K562 (cell line): ENCODE data around the gene VASH1. TPM values are rescaled to one million over a fixed set of nuclear protein-coding genes. Genes with fewer than 3 reads are reported as not detected.

Experiments used
- ATAC-seq: fragments of 200-7000 bp; cut with Tn5 transposase; 3 replicates; pipeline ENCODE4 v1.9.1; 2020; ENCODE audit warnings: moderate library complexity
- BruUV-seq: library from RNA; stranded (reverse); fragments of 400-500 nt; replicated peaks from 2 replicates; lab custom pipeline; 2021; lab: Mats Ljungman, UMichigan
- CTCF ChIA-PET: fragments of 300-600 bp; formaldehyde crosslinking; extraction: SDS; loops from one replicate; lab custom pipeline; 2021; ENCODE audit warnings: low intra/inter-chr PET ratio; lab: Yijun Ruan, JAX
- POLR2A ChIA-PET: fragments of 300-600, 350-650 bp; sonication (Branson Sonifier 250); formaldehyde crosslinking; extraction: SDS; loops from one replicate; lab custom pipeline; 2021; ENCODE audit warnings: antibody characterized with exemption, inconsistent platforms; lab: Yijun Ruan, JAX
- DNase-seq, 4 experiments: peaks; one replicate each; pipeline versions ENCODE4 v3.0.0 to v3.0.0-alpha.2; 2011 to 2018; ENCODE audit warnings: low spot score in 3 of 4, mixed read lengths in 3 of 4; ENCODE audit errors: extremely low read depth in 1 of 4
- FAIRE-seq: peaks from 2 replicates; lab custom pipeline; 2011; peaks lifted over from hg19 to GRCh38; lab: Jason Lieb, UNC
- H2AFZ ChIP-seq: 2 replicates; pipeline ENCODE4 v1.6.0; 2011; ENCODE audit warnings: low read depth, low read length, control low read depth, inconsistent platforms
- H3K27ac ChIP-seq: fragments of 200-600 bp; 3 replicates; pipeline ENCODE4 v1.8.0; 2011; ENCODE audit warnings: low read depth, mild to moderate bottlenecking, control low read depth, inconsistent platforms, low read length, moderate library complexity, mixed read lengths; ENCODE audit errors: extremely low read depth
- H3K27me3 ChIP-seq, 2 experiments: fragments of 300-600 bp in 1 of 2; 2 replicates in 1 of 2; 3 replicates in 1 of 2; pipeline versions ENCODE4 v1.6.0 to v1.8.0; 2011; ENCODE audit warnings: inconsistent platforms in 2 of 2, low read length in 2 of 2, mild to moderate bottlenecking in 1 of 2, mixed read lengths in 1 of 2, moderate library complexity in 1 of 2; ENCODE audit not compliant: control insufficient read depth in 2 of 2, insufficient read depth in 2 of 2
- H3K36me3 ChIP-seq: fragments of 300-600 bp; 3 replicates; pipeline ENCODE4 v1.8.0; 2011; ENCODE audit warnings: mild to moderate bottlenecking, low read length, inconsistent platforms; ENCODE audit not compliant: control insufficient read depth, insufficient read depth
- H3K4me1 ChIP-seq, 2 experiments: fragments of 200-600 bp in 1 of 2; replicated peaks in 1 of 2; 2 replicates in 1 of 2; 3 replicates in 1 of 2; pipeline versions ENCODE4 v1.5.1 to v1.8.0; 2011; ENCODE audit warnings: inconsistent platforms in 2 of 2, low read length in 2 of 2, mild to moderate bottlenecking in 1 of 2, mixed read lengths in 1 of 2, moderate library complexity in 1 of 2; ENCODE audit not compliant: control insufficient read depth in 2 of 2, insufficient read depth in 2 of 2
- H3K4me2 ChIP-seq: 2 replicates; pipeline ENCODE4 v1.6.1; 2011; ENCODE audit warnings: low read length, control low read depth, inconsistent platforms, mixed read lengths; ENCODE audit not compliant: insufficient read depth
- H3K4me3 ChIP-seq: fragments of 200-600 bp; sonication (generic), shearing (Covaris generic); 2 replicates; pipeline ENCODE4 v1.5.1; 2016; ENCODE audit warnings: control low read depth, inconsistent platforms
- H3K79me2 ChIP-seq: fragments of 200-600 bp; 3 replicates; pipeline ENCODE4 v1.8.0; 2011; ENCODE audit warnings: low read length, inconsistent platforms; ENCODE audit not compliant: control insufficient read depth, insufficient read depth
- H3K9ac ChIP-seq, 2 experiments: 2 replicates each; pipeline versions ENCODE4 v1.6.0 to v1.6.1; 2011; ENCODE audit warnings: low read depth in 2 of 2, low read length in 2 of 2, control low read depth in 1 of 2, inconsistent platforms in 1 of 2, mild to moderate bottlenecking in 1 of 2, mixed read lengths in 1 of 2; ENCODE audit not compliant: insufficient read depth in 1 of 2
- H3K9me1 ChIP-seq: one replicate; pipeline ENCODE4 v1.6.0; 2011; ENCODE audit warnings: inconsistent platforms, mild to moderate bottlenecking, low read length, moderate library complexity; ENCODE audit not compliant: control insufficient read depth, insufficient read depth
- H3K9me3 ChIP-seq: replicated peaks from 2 replicates; pipeline ENCODE4 v1.5.1; 2011; ENCODE audit warnings: low read depth, low read length, inconsistent platforms; ENCODE audit not compliant: control insufficient read depth, insufficient read depth
- H4K20me1 ChIP-seq: replicated peaks from 2 replicates; pipeline ENCODE4 v1.6.1; 2011; ENCODE audit warnings: low read length, inconsistent platforms, mixed read lengths; ENCODE audit not compliant: control insufficient read depth, insufficient read depth
- BHLHE40 ChIP-seq: IDR thresholded peaks from 2 replicates; pipeline ENCODE4 v1.6.1; 2011; ENCODE audit warnings: low read length, improper control_type of control experiment
- FUS ChIP-seq: fragments of 200-400 bp; formaldehyde crosslinking; optimal IDR thresholded peaks from 2 replicates; pipeline ENCODE3; 2017; ENCODE audit warnings: low read depth, low read length
- HDAC3 ChIP-seq: fragments of 450-650 bp; IDR thresholded peaks from 2 replicates; pipeline ENCODE4 v1.6.1; 2018; ENCODE audit warnings: borderline replicate concordance, mild to moderate bottlenecking, moderate library complexity; ENCODE audit not compliant: partially characterized antibody
- HNRNPK ChIP-seq: fragments of 200-400 bp; formaldehyde crosslinking; IDR thresholded peaks from one replicate; pipeline ENCODE4 v1.6.1; 2018; ENCODE audit warnings: mild to moderate bottlenecking, low read depth, low read length; ENCODE audit not compliant: poor library complexity, severe bottlenecking
- MCM2 ChIP-seq: fragments of 450-650 bp; IDR thresholded peaks from 2 replicates; pipeline ENCODE4 v1.6.1; 2017; ENCODE audit warnings: low read depth, mild to moderate bottlenecking
- NFRKB ChIP-seq: fragments of 450-650 bp; IDR thresholded peaks from 2 replicates; pipeline ENCODE4 v1.6.1; 2016; ENCODE audit warnings: low read depth
- PCBP1 ChIP-seq: fragments of 200-400 bp; formaldehyde crosslinking; IDR thresholded peaks from 2 replicates; pipeline ENCODE4 v1.6.1; 2018; ENCODE audit warnings: mild to moderate bottlenecking, low read depth, low read length; ENCODE audit not compliant: poor library complexity, severe bottlenecking
- PCBP2 ChIP-seq: fragments of 200-400 bp; formaldehyde crosslinking; IDR thresholded peaks from 2 replicates; pipeline ENCODE4 v1.6.1; 2018; ENCODE audit warnings: low read length, low read depth, mild to moderate bottlenecking, moderate library complexity; ENCODE audit not compliant: poor library complexity, severe bottlenecking
- SMAD2 ChIP-seq: fragments of 150-350 bp; IDR thresholded peaks from 2 replicates; pipeline ENCODE4 v1.6.1; 2014; ENCODE audit warnings: low read depth, mild to moderate bottlenecking, low read length
- SMARCA5 ChIP-seq: fragments of 450-650 bp; IDR thresholded peaks from 2 replicates; pipeline ENCODE4 v1.6.1; 2016
- SPI1 ChIP-seq: IDR thresholded peaks from 2 replicates; pipeline ENCODE4 v1.6.1; 2011; ENCODE audit warnings: low read depth, low read length, control low read depth, borderline replicate concordance
- XRCC5 ChIP-seq: fragments of 200-400 bp; formaldehyde crosslinking; IDR thresholded peaks from 2 replicates; pipeline ENCODE4 v1.6.1; 2017; ENCODE audit warnings: low read depth, mild to moderate bottlenecking, low read length
- ZBTB1 ChIP-seq: sonication (generic); formaldehyde crosslinking; IDR thresholded peaks from 2 replicates; pipeline ENCODE4 v1.8.1; 2023; ENCODE audit warnings: missing genetic modification reagents, low read depth, mild to moderate bottlenecking, borderline replicate concordance
- ZEB2 ChIP-seq: fragments of 450-650 bp; IDR thresholded peaks from 2 replicates; pipeline ENCODE4 v1.6.1; 2016
- ZFP36 ChIP-seq: fragments of 150-350 bp; IDR thresholded peaks from 2 replicates; pipeline ENCODE4 v1.6.1; 2018; ENCODE audit warnings: low read length, low read depth; ENCODE audit not compliant: partially characterized antibody
- ZNF124 ChIP-seq: sonication (generic); formaldehyde crosslinking; IDR thresholded peaks from 2 replicates; pipeline ENCODE4 v1.8.1; 2022; ENCODE audit warnings: missing genetic modification reagents
- ZNF224 ChIP-seq: sonication (generic); formaldehyde crosslinking; IDR thresholded peaks from 2 replicates; pipeline ENCODE4 v1.8.0; 2022; ENCODE audit warnings: mild to moderate bottlenecking, missing genetic modification reagents
- WGBS: fragments of 100-300 bp; shearing (Covaris generic); methylation state at CpG from one replicate; pipeline ENCODE4 v1.1.6; 2016; ENCODE audit warnings: low coverage, mixed read lengths; ENCODE audit not compliant: insufficient coverage; ENCODE audit errors: missing lambda C conversion rate; 5-methylcytosine and 5-hydroxymethylcytosine counted together
- in situ Hi-C: fragments of 300-500 bp; cut with MboI; formaldehyde crosslinking; loops from 4 replicates; pipeline ENCODE4 v1.15.0; 2018; ENCODE audit warnings: inconsistent platforms, mixed read lengths
- intact Hi-C: fragments of 100-400 bp; cut with micrococcal nuclease; formaldehyde crosslinking; loops from 2 replicates; pipeline ENCODE4 v1.14.2; 2022
- polyA plus RNA-seq, 8 experiments: library from polyadenylated mRNA; depleted of rRNA in 4 of 8; stranded (reverse) in 5 of 8; unstranded in 3 of 8; fragments of >200 nt; fragmentation: Nextera tagmentation in 2 of 8; fragmentation: Illumina TruSeq in 1 of 8; extraction: Ambion mirVana in 2 of 8; extraction: Trizol in 1 of 8; gene quantifications; 2 replicates each; pipeline versions ENCODE4 v1.2.1 to v1.2.3, GENCODE V29; 2011 to 2014; ENCODE audit warnings: inconsistent platforms in 1 of 8, missing spikeins in 1 of 8
- total RNA-seq, 7 experiments: library from RNA; depleted of rRNA in 6 of 7; stranded (reverse); fragments of >200 nt in 6 of 7; fragmentation: Illumina TruSeq in 2 of 7; extraction: Trizol in 2 of 7; gene quantifications; 2 replicates each; pipeline versions ENCODE4 v1.2.1 to v1.2.3, GENCODE V29; 2011 to 2021; ENCODE audit warnings: low replicate concordance in 1 of 7
- TF ChIP-seq, protein P1 (sequence below), 2 experiments: fragments of 450-650 bp in 1 of 2; sonication (generic) in 1 of 2; formaldehyde crosslinking; conservative IDR thresholded peaks; 2 replicates each; pipeline versions ENCODE4 v1.4.0 to v1.8.1; 2020 to 2022; ENCODE audit warnings: mild to moderate bottlenecking in 1 of 2, missing genetic modification reagents in 1 of 2
- TF ChIP-seq, protein P2 (sequence below): fragments of 450-650 bp; IDR thresholded peaks from 2 replicates; pipeline ENCODE4 v1.6.1; 2016; ENCODE audit warnings: mild to moderate bottlenecking
- TF ChIP-seq, protein P3 (sequence below): fragments of 250-450 bp; sonication (Bioruptor Pico); IDR thresholded peaks from 2 replicates; pipeline ENCODE4 v1.6.1; 2021; ENCODE audit warnings: mild to moderate bottlenecking
- TF ChIP-seq, protein P4 (sequence below): IDR thresholded peaks from 3 replicates; pipeline ENCODE4 v1.6.1; 2011; ENCODE audit warnings: borderline replicate concordance, mild to moderate bottlenecking; ENCODE audit not compliant: insufficient read length, insufficient read depth

The VASH1 gene
- total and polyA plus RNA-seq, 9 of the 15 experiments (the other 6 are each of a cell fraction or from before 2014, with no cell fraction given): 0.01 to 0.43 (median 0.13) TPM; not detected in 1

DNA sequence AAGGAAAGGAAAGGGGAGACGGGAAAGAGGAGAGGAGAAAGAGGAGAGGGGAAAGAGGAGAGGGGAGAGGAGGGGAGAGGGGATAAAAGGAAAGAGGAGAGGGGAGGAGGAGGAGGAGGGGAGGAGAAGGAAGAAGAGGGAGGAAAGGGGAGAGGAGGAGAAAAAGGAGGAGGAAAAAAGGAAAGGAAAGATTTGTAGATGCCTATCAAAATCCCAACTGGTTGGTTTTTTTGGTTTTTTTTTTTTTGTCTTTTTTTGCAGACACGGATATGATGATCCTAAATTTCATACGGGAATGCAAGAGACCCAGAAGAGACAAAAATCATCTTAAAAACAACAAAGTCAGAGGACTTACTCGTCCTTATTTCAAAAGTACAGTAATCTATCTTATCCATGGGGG, 32.1 kb downstream of the VASH1 start:
- CTCF ChIA-PET: no interaction called here
- WGBS: 56% methylated on average over 2 of the region's 4 CpGs
- TF ChIP-seq PCBP2 (peak; percentile 75), BHLHE40 (no peak), SPI1 (no peak), MCM2 (no peak), SMARCA5 (no peak), ZFP36 (no peak), ZBTB1 (no peak), FUS (no peak), SMAD2 (no peak), HDAC3 (no peak), ZNF224 (CRISPR knock-in tag) (no peak), NFRKB (no peak), ZEB2 (no peak), PCBP1 (peak; percentile 67), XRCC5 (no peak), ZNF124 (no peak), HNRNPK (peak; percentile 67)
- TF ChIP-seq, protein P1, sequence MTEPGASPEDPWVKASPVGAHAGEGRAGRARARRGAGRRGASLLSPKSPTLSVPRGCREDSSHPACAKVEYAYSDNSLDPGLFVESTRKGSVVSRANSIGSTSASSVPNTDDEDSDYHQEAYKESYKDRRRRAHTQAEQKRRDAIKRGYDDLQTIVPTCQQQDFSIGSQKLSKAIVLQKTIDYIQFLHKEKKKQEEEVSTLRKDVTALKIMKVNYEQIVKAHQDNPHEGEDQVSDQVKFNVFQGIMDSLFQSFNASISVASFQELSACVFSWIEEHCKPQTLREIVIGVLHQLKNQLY (CRISPR knock-in tag; conservative IDR thresholded peaks at IDR 0.05): no peak
- TF ChIP-seq, protein P2, sequence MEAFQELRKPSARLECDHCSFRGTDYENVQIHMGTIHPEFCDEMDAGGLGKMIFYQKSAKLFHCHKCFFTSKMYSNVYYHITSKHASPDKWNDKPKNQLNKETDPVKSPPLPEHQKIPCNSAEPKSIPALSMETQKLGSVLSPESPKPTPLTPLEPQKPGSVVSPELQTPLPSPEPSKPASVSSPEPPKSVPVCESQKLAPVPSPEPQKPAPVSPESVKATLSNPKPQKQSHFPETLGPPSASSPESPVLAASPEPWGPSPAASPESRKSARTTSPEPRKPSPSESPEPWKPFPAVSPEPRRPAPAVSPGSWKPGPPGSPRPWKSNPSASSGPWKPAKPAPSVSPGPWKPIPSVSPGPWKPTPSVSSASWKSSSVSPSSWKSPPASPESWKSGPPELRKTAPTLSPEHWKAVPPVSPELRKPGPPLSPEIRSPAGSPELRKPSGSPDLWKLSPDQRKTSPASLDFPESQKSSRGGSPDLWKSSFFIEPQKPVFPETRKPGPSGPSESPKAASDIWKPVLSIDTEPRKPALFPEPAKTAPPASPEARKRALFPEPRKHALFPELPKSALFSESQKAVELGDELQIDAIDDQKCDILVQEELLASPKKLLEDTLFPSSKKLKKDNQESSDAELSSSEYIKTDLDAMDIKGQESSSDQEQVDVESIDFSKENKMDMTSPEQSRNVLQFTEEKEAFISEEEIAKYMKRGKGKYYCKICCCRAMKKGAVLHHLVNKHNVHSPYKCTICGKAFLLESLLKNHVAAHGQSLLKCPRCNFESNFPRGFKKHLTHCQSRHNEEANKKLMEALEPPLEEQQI: no peak
- TF ChIP-seq, protein P3, sequence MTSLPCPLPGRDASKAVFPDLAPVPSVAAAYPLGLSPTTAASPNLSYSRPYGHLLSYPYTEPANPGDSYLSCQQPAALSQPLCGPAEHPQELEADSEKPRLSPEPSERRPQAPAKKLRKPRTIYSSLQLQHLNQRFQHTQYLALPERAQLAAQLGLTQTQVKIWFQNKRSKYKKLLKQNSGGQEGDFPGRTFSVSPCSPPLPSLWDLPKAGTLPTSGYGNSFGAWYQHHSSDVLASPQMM (CRISPR knock-in tag): no peak
- TF ChIP-seq, protein P4, sequence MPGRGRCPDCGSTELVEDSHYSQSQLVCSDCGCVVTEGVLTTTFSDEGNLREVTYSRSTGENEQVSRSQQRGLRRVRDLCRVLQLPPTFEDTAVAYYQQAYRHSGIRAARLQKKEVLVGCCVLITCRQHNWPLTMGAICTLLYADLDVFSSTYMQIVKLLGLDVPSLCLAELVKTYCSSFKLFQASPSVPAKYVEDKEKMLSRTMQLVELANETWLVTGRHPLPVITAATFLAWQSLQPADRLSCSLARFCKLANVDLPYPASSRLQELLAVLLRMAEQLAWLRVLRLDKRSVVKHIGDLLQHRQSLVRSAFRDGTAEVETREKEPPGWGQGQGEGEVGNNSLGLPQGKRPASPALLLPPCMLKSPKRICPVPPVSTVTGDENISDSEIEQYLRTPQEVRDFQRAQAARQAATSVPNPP: no peak

More for the DNA sequence above, 32.1 kb downstream of the VASH1 start:
- peaks cover 33% of the 10 kb centered on the region; the same call in 1 of the 3 replicates for H3K36me3 ChIP-seq
- no peaks in the 10 kb centered on the region for H3K9me1 ChIP-seq
- POLR2A ChIA-PET: no interaction called here
- FAIRE-seq: no peak
- in situ Hi-C loops (no loop called here), intact Hi-C loops (no loop called here)
- no peaks in the 10 kb centered on the region for H4K20me1 ChIP-seq
- no peak overlapping the region for H2AFZ ChIP-seq
- no peak overlapping the region for H3K4me3 ChIP-seq
- no peak for DNase-seq
- no peak overlapping the region for H3K4me2 ChIP-seq
- H3K27ac ChIP-seq: no peak overlapping the region
- H3K9me3 ChIP-seq: no peaks in the 10 kb centered on the region
- ATAC-seq: no peak
- BruUV-seq: no TSS peak
- H3K79me2 ChIP-seq: no peaks in the 10 kb centered on the region
- no peaks in the 10 kb centered on the region for H3K27me3 ChIP-seq
- H3K9ac ChIP-seq: no peak overlapping the region
- no peaks in the 10 kb centered on the region for H3K4me1 ChIP-seq
